GM12873 (cell line): ENCODE measurements around the gene VGLL4.

Experiments
- CTCF ChIP-seq: IDR thresholded peaks from 2 replicates; pipeline ENCODE4 v1.5.1; 2012; ENCODE audit warnings: low read depth, mild to moderate bottlenecking, moderate library complexity, low read length, control low read depth; ENCODE audit not compliant: insufficient read depth; ENCODE audit errors: missing control alignments

The VGLL4 gene

GRCh38 chr3:11650391-11650790, 6.7 kb upstream of the VGLL4 start:
- no peak for TF ChIP-seq CTCF

GRCh38 chr3:11648735-11649134, 5.0 kb upstream of the VGLL4 start:
- no peak for TF ChIP-seq CTCF

- no peak for TF ChIP-seq CTCF
These were observed 513 bp downstream of the VGLL4 start for GRCh38 chr3:11643201-11643603.

DNA sequence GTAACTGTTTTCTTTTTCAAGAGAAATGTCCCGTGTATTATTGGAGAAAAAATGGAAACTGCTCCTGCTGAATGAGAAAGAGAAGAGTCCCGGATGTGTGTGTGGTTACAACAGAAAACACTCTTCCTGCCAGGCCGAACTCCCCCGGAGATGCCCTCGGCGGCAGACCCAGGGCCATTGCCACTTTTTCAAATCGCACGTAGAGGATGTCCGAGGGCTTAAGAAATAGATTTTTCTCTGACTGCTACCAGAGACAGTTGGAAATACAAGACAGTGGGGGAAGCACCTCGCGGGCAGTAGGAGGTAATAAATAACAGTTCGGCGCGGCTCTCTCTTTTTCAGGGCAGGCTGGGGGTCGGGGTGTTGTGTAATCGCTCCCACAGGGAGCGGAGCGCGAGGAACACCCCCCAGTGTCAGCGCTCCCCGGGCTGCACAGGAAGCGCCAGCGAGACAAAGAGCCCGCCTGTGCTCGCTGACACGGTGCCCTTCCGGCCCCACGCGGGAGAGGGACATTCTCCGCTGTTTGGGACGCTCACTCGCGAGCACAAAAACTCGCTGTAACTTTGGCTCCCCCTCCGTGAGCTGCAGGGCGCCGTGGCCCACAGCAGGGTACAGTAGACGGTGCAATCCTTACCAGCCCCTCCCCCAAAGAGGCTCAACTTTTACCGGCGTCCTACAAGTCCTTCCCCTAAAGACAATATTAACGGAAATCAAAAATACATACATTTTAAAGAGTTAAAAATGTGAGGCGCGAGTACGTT, 1.1 kb downstream of the VGLL4 start:
- peak; percentile 11 for TF ChIP-seq CTCF

DNA sequence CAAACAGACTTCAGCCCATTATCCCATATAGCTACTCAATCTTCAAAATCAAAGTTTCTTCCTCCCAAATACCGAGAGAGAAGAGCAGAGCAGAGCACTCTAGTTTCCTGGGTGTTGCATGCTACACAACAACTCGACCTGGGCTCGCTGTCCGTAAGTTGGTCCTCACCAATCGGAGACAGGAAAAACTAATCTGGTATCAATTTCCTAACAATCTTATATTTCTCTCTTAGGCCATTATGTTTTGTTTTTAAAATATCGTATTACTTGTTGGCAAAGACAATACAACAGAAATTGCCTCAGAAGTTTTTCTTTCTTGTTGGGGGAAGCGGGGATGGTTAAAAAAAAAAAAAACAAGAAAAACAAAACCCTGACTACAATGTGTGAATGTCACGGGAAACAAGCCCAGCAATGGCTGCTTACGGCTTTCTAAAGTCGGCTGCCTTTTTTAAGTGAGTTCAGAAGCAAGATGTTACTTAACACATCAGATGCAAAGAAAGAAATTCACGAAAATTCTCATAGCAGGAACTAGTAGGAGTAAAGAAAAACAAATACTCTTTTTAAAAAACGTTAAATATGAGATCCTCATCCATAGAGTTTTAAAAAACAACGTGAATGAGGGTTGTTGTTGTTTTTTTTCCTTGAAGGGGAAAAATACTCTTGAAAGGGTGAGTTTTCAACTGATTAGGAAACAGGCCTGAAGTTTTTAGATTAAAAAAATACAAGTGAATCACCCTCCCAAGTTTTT, 1.9 kb downstream of the VGLL4 start:
- no peak for TF ChIP-seq CTCF

DNA sequence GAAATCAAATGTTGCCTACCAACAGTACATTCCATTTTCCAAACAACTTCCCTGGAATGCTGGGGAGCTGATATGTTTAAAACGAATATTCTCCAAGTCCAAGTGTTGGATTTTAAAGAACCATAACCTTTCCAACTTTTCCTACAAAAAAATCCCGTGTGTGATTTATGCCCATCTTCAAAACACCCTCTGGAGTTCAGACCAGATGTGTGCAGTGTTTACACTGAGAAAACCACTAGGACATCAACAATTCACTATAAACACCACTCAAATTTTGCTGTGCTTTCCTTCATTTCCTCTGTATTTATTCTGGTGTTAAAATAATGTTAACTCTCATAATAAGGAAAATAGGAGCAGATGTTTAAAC, 2.4 kb downstream of the VGLL4 start:
- TF ChIP-seq CTCF: no peak

- TF ChIP-seq CTCF: no peak
These were observed 3.6 kb downstream of the VGLL4 start for GRCh38 chr3:11640009-11640673.
